Brain pericyte (primary cell): ENCODE data around the gene ISG15.
"Not testable (repeated sequence)": the region's sequence is repeated elsewhere in the genome, so short reads cannot be mapped to it uniquely, and the experiment has no call there.

Experiments
- DNase-seq: peaks from one replicate; pipeline ENCODE4 v3.0.0-alpha.2; 2012; ENCODE audit warnings: low read depth, low spot score

The ISG15 gene

DNA sequence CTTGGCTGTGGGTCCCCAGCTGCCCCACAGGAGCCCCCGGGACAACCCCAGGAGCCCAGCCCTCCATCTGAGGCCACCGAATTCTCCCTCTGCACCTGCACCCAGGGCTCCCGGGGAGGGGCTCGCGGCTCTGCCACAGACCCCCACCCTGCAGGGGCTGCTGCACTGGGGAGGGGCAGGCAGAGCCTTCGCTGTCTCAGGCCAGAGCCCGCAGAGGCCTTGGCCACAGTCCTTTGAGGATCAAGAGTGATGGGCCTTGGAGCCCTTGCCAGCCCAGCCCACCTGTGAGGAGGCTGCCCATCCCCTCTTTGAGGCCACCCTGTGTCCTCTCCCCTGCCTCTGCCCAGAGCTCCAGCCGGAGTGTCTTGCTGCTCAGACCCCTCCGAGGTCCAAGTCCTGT is 37.9 kb upstream of the ISG15 start:
- DNase-seq = no peak

DNA sequence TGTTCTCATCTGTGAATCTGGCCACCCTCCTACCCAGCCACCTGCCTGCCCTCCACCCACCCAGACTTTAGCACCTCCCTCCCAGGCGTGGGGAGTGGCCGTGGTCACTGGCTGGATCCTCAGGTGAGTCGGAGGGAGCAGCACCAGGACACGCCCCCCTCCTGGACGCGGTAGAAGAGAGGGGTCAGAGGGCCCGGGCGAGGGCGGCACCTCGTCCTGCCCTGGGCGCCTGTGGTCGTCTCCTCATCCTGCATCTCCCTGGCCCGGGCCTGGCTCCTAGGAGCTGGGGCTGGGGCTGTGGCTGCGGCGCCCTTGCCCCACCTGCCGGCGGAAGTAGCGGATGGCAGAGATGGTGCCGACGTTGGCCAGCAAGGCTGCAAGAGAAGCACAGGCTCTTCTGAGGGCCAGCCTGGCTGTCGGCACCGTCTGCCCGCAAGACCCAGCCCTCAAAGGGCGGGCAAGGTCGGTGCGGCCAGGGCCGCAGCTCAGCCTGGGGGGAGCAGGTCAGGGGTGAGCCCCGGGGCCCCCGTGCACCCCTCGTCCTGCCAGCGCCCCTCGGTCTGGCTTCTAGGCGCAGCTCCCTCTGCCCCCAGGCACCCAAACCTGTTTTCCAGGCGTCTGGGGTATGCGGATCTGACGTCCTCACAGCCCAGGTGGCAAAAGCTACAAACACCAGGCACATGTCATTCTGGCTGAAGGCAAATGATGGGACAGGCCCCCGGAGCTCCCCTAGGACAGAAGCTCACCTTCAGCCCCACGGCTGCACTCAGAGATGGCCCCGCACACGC is 37.2 kb upstream of the ISG15 start:
- no peak for DNase-seq

DNA sequence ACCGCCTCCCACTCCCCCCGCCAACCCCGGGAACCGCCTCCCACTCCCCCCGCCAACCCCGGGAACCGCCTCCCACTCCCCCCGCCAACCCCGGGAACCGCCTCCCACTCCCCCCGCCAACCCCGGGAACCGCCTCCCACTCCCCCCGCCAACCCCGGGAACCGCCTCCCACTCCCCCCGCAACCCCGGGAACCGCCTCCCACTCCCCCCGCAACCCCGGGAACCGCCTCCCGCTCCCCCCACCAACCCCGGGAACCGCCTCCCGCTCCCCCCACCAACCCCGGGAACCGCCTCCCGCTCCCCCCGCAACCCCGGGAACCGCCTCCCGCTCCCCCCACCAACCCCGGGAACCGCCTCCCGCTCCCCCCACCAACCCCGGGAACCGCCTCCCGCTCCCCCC is 36.5 kb upstream of the ISG15 start:
- DNase-seq = not testable (repeated sequence)

DNA sequence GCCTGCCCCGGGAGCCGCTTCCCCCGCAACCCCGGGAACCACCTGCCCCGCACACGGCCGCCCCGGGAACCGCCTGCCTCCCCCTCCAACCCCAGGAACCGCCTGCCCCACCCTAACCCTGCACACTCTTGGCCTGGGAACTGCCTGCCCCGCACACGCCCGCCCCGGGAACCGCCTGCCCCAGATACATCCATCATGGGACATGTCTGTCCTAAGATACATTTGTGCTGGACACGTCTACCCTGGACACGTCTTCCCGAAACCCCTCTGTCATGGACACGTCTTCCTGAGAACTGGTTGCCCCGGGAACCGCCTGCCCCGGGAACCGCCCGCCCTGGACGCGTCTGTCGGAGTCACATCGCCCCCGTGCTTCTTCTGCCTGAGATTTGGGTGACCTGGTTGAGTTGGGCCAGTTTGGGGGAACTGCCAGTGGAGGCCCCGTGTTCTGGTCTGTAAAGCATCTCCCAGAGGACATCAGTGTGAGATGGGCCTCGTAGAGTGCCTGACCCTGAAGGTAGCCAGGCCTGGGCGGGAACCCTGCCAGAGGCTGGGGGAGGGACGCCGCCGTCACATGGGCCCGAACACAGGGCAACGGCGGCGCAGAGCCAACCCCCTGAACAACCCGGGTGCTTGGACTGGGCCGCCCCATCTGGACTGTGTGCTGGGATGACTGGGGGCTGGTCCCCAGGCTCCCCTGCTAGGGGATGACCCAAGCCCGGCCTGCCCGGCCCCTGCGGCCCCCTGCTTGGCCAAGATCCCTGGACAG is 35.0 kb upstream of the ISG15 start:
- DNase-seq = no peak

DNA sequence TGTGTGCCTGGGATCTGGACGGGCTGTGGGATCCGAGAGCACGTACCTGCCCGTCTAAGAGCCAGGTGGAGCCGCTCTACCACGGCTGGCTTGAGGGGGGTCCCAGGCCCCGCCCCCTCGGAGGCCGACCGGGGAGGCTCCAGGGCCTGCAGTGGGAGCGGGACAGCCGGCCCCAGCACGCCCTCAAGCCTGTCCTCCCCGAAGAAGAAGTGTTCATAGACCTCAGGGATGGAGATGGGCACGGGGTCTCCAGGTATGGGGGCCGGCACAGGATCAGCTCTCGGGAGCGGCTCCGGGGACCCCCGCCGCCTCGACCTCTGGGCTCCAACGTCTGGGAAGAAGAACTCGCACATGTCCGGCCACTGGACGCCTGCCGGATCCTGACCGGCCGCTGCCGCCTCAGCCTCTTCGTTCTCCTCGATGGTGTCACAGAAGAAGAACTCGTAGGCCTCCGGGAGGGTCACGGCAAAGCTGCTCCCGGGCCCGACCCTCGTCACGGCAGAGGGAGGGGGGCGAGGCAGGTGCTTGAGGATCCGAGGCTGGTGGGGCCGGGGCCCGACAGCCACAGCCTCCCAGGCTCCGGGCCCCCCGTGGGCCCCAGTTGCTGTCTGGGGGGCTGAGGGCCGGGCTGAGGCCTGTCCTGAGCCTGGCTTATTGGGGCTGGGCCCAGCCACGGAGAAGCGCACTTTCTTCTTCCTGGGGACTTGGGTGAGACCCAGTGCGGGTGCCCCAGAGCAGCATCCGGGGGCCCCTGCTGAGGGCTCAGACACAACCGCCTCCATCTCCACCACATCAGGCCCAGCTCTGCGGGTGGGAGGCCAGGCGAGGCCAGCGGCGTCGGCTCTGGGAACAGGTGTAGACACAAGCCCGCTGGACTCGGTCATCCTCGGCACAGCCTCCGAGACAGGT is 34.2 kb upstream of the ISG15 start:
- DNase-seq = no peak

DNA sequence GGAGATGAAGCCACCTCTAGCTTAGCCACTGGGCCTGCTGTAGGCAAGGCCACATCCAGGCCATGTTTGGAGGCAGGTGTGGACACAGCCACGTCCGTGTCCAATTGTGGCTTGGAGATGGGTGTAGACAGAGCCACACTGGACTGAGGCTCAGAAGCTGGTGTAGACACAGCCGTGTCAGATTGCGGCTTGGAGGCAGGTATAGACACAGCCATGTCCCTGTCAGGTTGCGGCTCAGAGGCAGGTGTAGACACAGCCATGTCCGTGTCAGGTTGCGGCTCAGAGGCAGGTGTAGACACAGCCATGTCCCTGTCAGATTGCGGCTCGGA is 33.6 kb upstream of the ISG15 start:
- DNase-seq = no peak

DNA sequence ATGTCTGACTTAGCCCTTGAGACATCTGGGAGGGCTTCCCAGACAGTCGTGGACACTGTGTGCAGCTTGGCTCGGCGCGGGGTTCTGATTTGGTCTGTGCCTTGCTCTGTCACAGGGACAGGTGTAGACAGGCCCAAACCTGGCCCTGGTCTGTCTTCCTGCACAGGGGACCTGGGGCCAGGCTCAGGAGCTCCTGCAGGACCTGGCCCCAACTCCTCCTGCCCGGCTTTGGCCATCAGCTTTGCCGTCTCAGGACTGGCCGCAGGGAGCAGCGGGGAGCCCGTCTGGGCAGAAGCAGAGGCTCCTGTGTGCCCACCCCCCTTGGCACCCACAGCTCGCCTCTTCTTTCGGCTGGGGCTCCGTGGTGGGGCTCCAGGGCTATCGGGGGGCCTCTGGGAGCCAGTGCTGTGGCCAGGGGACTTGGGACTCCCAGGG is 33.1 kb upstream of the ISG15 start:
- DNase-seq = no peak

DNA sequence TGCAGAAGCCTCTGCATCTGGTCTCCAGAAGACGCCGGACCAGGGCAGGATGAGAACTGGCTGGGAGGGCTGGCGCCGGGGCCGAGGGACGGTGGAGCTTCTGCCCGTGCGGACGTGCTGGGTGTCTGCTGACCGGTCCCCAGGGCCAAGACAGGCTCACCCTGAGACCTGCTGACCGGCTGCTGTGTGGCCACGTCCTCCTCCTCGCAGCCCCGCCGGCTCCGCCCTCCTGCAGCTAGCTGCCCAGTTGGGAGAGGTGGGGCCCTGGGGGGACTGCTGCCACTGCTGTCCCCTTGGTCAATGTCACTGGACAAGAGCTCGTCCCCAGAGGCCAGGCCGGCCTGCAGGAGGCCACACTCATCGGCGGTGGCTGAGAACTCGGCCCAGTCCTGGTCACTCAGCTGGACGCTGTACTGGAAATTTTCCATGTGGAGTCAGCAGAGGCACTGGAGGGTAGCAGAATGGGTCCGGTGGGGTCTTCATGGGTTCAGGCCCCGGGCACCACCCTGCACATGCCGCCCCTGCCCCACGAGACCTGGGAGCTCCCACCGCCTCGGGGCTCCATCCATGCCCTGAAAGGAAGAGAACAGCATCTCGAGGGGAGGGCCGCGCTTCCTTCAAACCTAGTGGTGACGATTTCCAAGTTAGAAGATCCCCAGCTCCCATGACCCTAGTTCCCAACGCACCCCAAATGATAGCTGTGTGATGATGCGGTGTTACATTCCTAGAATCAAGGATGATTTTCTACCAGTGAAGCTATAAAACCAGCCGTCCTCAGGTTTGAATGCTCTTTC is 32.5 kb upstream of the ISG15 start:
- DNase-seq = no peak

DNA sequence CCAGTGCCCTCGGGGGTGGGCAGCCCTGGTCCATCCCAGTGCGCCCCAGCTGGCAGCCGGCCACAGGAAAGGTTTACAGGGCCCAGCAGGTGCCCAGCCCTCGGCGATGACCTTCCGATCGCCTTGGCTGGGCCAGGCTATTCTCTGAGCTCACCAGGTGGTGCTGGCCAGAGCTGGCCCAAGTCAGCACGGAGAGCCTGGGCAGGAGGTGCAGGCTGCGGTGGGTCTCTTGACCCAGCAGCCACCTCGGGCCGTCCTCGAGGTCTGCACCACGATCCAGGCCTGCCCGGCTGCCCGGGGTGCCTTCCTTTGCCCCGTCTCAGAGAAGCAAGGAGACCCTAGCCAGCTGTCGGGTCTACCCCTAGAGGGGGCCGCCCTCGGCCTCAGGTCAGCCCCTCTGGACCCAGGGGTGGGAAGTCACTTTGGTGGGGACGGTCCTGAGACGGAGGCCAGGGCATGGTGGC is 31.8 kb upstream of the ISG15 start:
- no peak for DNase-seq

DNA sequence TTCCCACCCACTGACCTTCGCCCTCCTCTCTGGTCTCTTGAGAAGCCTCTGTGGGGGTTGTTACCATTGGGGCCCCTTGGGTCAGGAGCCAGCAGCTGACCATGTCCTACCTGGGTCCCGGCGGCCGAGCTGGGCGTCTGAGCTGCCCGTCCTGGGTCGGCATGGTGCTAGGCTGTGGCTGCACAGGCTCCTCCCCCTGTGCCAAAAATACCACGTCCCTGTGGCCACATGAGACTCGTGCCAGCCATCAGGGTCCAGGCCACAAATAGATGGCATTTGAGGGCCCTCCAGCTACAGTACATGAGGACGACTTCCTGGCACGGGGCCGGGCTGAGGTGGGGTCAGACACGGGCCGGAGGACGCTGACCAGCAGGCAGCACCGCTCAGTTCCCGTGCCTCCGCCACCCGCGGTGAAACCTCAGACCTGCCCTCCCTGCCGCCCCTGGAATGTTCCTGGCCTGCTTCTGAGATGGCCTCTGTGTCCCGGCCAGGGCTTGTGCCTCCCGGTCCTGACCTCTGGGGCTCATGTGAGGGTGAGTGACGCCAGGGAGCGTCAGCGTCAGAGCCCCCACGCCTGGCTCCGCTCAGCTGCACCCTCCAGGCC is 31.2 kb upstream of the ISG15 start, which contains the start of gene PERM1:
Gene PERM1 (minus strand): TSS at position 139 of the 604 bp plus-strand sequence. CDS start 1,064 bp downstream, outside the sequence.
- no peak for DNase-seq

DNA sequence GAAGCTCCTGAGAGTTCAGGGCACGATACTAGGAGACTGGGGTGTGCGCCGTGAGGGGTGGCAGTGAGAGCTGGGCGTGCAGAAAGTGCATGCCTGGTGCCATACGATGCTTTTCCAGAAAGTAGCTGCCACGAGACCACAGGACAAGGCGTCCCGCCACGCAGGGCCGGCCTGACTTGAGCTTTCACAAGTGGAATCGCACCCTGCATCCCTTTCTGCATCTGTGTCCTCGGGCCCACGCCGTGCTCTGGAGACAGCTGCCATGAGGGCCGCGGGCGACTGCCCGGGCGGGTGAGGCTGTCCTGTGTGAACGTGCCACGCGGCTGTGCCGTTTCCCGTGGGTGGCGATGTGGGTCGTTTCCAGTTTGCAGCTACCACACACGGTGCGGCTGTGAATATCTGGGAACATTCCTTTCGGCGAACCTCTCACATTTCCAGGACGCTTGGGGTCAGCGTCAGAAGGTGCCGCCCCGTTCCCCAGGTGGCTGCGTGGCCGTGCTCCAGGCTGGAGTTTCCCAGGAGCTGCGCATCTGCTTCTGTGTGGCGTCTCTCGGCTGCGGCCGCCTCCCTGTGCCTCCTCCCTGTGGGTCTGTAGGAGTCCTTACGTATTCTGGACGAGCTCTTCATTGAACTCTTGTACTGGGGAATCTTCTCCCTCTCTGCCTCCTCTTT is 30.4 kb upstream of the ISG15 start:
- no peak for DNase-seq

DNA sequence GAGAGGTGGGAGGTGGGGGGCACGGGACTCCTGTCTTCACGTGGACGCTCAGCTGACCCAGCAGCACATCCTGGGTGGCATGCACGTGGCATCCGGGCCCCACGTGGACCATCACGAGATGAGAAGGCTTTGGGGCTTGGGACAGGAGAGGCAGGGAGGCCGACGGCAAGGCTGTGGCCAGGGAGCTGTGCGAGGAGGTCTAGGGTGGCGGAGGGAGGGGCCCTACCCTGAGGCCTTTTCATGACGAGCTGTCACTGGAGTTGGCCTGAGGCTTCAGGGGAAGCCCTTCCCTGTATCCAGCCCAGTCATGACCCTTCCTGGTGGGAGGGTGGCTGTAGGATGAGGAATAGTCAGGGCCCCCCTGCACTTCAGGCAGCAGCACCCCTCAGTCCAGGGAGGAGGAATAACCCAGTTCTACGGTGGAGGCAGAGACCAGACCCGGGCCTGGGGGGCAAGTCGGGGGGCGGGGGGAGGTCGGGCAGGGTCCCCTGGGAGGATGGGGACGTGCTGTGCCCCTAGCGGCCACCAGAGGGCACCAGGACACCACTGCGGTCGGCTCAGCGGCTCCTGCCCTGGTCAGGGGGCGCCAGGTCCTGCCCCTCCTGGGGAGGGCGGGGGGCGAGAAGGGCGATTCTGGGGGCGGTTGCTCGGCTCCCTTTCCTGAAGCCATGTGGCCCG is 29.4 kb upstream of the ISG15 start:
- DNase-seq = no peak

DNA sequence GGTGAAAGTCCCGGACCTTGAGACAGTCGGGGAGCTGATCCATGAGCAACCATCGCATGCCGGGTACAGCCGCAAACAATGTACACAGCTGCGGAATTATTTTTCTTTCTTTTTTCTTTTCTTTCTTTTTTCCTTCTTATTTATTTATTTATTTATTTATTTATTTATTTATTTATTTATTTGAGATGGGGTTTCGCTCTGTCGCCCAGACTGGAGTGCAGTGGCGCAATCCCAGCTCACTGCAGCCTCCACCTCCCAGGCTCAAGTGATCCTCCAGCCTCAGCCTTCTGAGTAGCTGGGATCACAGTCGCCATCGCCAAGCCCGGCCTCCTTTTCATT is 28.9 kb upstream of the ISG15 start:
- no peak for DNase-seq

DNA sequence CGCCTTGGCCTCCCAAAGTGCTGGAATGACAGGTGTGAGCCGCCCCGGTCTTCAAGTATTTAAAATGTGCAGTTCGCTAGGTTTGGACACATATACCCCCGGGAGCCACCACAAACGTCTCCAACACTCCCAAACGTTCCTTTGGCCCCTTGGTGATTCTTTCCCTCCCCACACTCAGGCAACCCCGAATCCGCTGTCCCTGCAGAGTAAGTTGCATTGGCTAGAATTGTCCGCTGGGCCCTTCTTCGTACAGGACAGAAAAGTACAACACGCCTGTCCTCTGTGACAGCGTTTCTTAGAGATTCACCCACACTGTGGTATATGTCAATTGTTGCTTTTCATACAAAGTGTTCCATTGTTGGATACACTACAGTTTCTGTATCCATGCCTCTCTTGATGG is 28.2 kb upstream of the ISG15 start:
- DNase-seq = no peak

DNA sequence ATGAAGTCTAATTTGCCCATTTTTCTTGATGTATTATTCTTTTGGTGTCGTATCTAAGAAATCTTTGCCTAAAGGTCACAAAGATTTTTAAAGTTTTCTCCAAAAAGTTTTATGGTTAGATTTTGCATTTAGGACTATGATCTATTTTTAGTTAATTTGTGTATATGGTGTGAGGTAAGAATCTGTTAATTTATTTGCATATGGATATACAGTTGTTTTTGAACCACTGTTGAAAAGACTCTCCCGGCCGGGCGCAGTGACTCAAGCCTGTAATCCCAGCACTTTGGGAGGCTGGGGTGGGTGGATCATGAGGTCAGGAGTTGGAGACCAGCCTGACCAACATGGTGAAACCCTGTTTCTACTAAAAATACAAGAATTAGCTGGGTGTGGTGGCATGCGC is 25.2 kb upstream of the ISG15 start:
- not testable (repeated sequence) for DNase-seq

DNA sequence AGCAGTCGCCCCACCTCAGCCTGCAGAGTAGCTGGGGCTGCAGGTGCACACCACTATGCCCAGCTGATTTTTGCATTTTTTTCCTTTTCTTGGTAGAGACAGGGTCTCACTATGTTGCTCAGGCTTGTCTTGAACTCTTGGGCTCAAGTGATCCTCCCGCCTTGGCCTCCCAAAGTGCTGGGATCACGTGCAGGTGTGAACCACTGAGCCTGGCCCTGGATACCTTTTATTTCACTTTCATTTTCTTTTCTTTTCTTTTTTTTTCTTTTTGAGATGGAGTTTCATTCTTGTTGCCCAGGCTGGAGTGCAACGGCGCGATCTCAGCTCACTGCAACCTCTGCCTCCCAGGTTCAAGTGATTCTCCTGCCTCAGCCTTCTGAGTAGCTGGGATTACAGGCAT is 22.0 kb upstream of the ISG15 start:
- DNase-seq = not testable (repeated sequence)

DNA sequence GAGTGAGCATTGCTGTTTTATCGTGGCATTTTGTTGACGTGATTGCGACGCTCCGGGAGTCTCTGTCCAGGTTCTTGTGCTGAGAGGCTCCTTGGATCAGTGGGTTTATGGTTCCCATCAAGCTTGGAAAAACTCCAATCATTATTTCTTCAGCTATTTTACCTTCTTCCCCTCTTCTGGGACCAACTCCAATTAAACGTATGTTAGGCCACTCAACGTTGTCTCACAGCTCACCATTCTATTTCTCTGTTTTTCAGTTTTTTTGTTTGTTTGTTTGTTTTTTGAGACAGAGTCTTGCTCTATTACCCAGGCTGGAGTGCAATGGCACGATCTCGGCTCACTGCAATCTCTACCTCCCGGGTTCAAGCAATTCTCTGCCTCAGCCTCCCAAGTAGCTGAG is 21.4 kb upstream of the ISG15 start:
- no peak for DNase-seq

DNA sequence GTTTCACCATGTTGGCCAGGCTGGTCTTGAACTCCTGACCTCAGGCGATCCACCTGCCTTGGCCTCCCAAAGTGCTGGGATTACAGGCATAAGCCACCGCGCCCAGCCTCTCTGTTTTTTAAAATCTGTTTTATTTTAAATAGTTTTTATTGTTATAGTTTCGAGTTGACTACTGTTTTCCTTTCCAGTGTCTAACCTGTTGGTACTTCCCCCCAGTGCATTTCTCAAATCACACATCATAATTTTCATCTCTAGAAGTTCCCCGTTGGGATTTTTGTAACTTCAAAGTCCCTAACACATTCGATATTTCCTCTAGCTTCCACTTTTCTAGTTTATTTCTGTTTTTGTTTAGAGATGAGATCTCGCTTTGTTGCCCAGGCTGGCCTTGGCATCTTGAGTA is 20.9 kb upstream of the ISG15 start:
- DNase-seq = no peak

DNA sequence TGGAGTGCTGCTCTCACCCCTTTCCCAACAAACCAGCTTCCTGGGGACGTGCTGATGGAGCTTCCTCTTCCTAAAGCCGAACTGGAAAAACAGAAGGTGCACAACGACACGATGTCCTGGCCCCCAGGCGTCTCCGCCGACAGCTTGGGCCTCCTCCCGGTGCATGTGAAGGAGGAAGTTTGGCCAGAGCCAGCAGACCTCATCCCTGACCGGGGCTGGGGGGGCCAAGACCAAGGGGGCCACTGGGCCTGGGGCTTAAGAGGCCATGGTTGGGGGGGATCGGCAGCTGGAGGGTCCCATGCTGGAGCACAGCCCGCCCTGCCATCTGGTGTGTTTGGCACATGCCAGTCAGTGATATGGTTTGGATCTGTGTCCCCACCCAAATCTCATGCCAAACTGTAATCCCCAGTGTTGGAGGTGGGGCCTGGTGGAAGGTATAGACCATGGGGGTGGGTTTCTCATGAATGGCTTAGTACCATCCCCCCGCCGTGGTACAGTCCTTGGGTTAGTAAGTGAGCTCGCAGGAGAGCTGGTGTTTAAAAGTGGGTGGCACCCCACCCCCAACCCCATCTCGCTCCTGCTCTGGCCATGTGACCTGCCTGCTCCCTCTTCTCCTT is 19.8 kb upstream of the ISG15 start:
- no peak for DNase-seq
